Measurements from ENCODE around the gene KNDC1.

DNA sequence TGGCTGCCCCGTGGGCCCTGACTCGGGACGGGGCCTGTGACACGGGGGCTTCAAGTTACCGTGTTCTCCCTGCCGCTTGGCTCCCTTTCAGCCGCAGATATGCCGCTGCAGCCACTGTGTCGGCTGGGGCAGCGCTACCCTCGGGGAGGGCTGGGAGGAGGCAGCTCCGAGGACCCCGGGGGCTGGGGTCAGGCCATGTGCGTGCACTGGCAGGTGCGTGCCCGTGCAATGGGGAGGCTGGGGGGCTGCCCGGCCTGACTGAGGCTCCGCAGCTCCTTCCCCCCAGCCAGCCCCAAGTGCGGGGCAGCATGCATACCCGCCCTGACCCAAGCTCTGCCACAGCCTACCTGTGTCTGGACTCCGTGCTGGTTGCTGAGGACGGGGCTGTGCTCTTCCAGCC lies 29.2 kb downstream of the KNDC1 start:
- no peak for TF ChIP-seq GATA2 (IDR thresholded peaks at IDR 0.05; ENCODE audit: low read depth, low read length)
- no peak for TF ChIP-seq GATA3 (IDR thresholded peaks at IDR 0.05; ENCODE audit: low read depth, low read length)

Measured in SH-SY5Y (cell line).